GM18873 (cell line): Measurements from ENCODE around the gene FRZB.
"Not testable (repeated sequence)": the region's sequence is repeated elsewhere in the genome, so short reads cannot be mapped to it uniquely, and the experiment has no call there.

Source experiments
- ATAC-seq: cut with Tn5 transposase; IDR thresholded peaks from one replicate; pipeline ENCODE4 v1.9.1; 2021; ENCODE audit warnings: mild to moderate bottlenecking, moderate library complexity, moderate number of reproducible peaks; ENCODE audit not compliant: unreplicated experiment, low FRiP score

The FRZB gene

GRCh38 chr2:182866461-182867406, at the start of gene FRZB:
FRZB (minus strand) TSS chr2:182866637; CDS start chr2:182866552, 85 bp downstream.
- no peak for ATAC-seq

- ATAC-seq, result no peak
Observed at GRCh38 chr2:182915369-182916326, 49.2 kb upstream of the FRZB start.

- ATAC-seq, result no peak
Observed at GRCh38 chr2:182914852-182915251, 48.4 kb upstream of the FRZB start.

GRCh38 chr2:182913064-182913463, 46.6 kb upstream of the FRZB start:
- no peak for ATAC-seq

GRCh38 chr2:182912518-182912915, 46.1 kb upstream of the FRZB start:
- no peak for ATAC-seq

GRCh38 chr2:182911813-182912517, 45.5 kb upstream of the FRZB start:
- ATAC-seq, result no peak

- ATAC-seq, result no peak
Observed at GRCh38 chr2:182910965-182911364, 44.5 kb upstream of the FRZB start.

- ATAC-seq, result no peak
Observed at GRCh38 chr2:182907081-182907830, 40.8 kb upstream of the FRZB start.

- ATAC-seq, result no peak
Observed at GRCh38 chr2:182906454-182906853, 40.0 kb upstream of the FRZB start.

GRCh38 chr2:182904844-182905243, 38.4 kb upstream of the FRZB start:
- ATAC-seq, result no peak

GRCh38 chr2:182903566-182903965, 37.1 kb upstream of the FRZB start:
- ATAC-seq, result no peak

- ATAC-seq, result no peak
Observed at GRCh38 chr2:182901748-182902147, 35.3 kb upstream of the FRZB start.

- ATAC-seq, result no peak
Observed at GRCh38 chr2:182898718-182899117, 32.3 kb upstream of the FRZB start.

- no peak for ATAC-seq
Observed at GRCh38 chr2:182897137-182897536, 30.7 kb upstream of the FRZB start.

- ATAC-seq, result no peak
Observed at GRCh38 chr2:182895798-182896197, 29.4 kb upstream of the FRZB start.

GRCh38 chr2:182895169-182895568, 28.7 kb upstream of the FRZB start:
- ATAC-seq, result no peak

GRCh38 chr2:182894174-182894573, 27.7 kb upstream of the FRZB start:
- no peak for ATAC-seq

- ATAC-seq, result no peak
Observed at GRCh38 chr2:182893666-182894065, 27.2 kb upstream of the FRZB start.

GRCh38 chr2:182893035-182893434, 26.6 kb upstream of the FRZB start:
- not testable (repeated sequence) for ATAC-seq

GRCh38 chr2:182891611-182892010, 25.2 kb upstream of the FRZB start:
- ATAC-seq, result no peak
